ENCODE data around the gene TMEM134. TPM values are rescaled to one million over a fixed set of nuclear protein-coding genes. Genes with fewer than 3 reads are reported as not detected.
A peak's percentile ranks its signal among the peaks of the same experiment; 100 is the strongest.

The TMEM134 gene
- total and polyA plus RNA-seq, 8 donors = 45.1 to 93.4 (median 61.5) TPM

- FAIRE-seq (no peak), ATAC-seq (no peak), DNase-seq (peak in 2 of 6 donors; percentile 43 to 77)
- no peaks in the 10 kb centered on the region for H3K9me3 ChIP-seq
- intact Hi-C loops (cut with DNase I) = no loop called here
- 86 to 94% methylated on average over 15 to 17 of the region's 17 CpGs for WGBS, 2 donors
- H3K4me3 ChIP-seq = no peak overlapping the region
- no peak overlapping the region for H3K27ac ChIP-seq
- no peak for TF ChIP-seq CTCF (IDR thresholded peaks at IDR 0.05)
- no peaks in the 10 kb centered on the region for H3K27me3 ChIP-seq
- peaks cover 0 to 10% (median 5%) of the 10 kb centered on the region in 3 donors for H3K4me1 ChIP-seq
- no peaks in the 10 kb centered on the region for H3K36me3 ChIP-seq
Measured at GRCh38 chr11:67440229-67441097, 28.6 kb downstream of the TMEM134 start.

GRCh38 chr11:67439321-67440228 lies 29.5 kb downstream of the TMEM134 start:
- no peak overlapping the region for H3K4me3 ChIP-seq
- WGBS, 2 donors = 81 to 84% methylated on average over 31 of the region's 31 CpGs
- peaks cover 0 to 2% (median 0%) of the 10 kb centered on the region in 3 donors for H3K36me3 ChIP-seq
- no peaks in the 10 kb centered on the region for H3K27me3 ChIP-seq
- intact Hi-C loops (cut with DNase I) = loop anchor here in 1 of 3 donors (10.0 kb wide), 1 partner anchor 55 kb away; no protein-coding TSS in a partner anchor
- FAIRE-seq = no peak
- peaks cover 0 to 10% (median 5%) of the 10 kb centered on the region in 3 donors for H3K4me1 ChIP-seq
- peak in 3 of 6 donors; percentile 53 to 76 (median 62) for DNase-seq
- no peak for ATAC-seq
- H3K9me3 ChIP-seq = no peaks in the 10 kb centered on the region
- H3K27ac ChIP-seq = no peak overlapping the region
- TF ChIP-seq CTCF (IDR thresholded peaks at IDR 0.05) = no peak

- 84 to 86% methylated on average over 40 to 41 of the region's 41 CpGs for WGBS, 2 donors
- no peak for ATAC-seq
- H3K36me3 ChIP-seq = peaks cover 0 to 8% (median 5%) of the 10 kb centered on the region in 3 donors
- no peaks in the 10 kb centered on the region for H3K9me3 ChIP-seq
- H3K4me1 ChIP-seq = peaks cover 0 to 7% (median 5%) of the 10 kb centered on the region in 3 donors
- H3K27ac ChIP-seq = no peak overlapping the region
- H3K4me3 ChIP-seq = peak overlapping the region in 1 of 4 donors; percentile 12
- peak in 3 of 6 donors; percentile 51 to 80 (median 56) for DNase-seq
- no peaks in the 10 kb centered on the region for H3K27me3 ChIP-seq
- intact Hi-C loops (cut with DNase I) = loop anchor here in 1 of 3 donors (10.0 kb wide), 1 partner anchor 56 kb away; no protein-coding TSS in a partner anchor
- no peak for FAIRE-seq
- TF ChIP-seq CTCF (IDR thresholded peaks at IDR 0.05) = no peak
Measured at GRCh38 chr11:67438158-67438902, 30.7 kb downstream of the TMEM134 start.

GRCh38 chr11:67437809-67438157 lies 31.3 kb downstream of the TMEM134 start:
- peaks cover 0 to 13% (median 10%) of the 10 kb centered on the region in 3 donors for H3K36me3 ChIP-seq
- no peak for DNase-seq
- H3K27ac ChIP-seq = no peak overlapping the region
- H3K4me1 ChIP-seq = peaks cover 0 to 7% (median 5%) of the 10 kb centered on the region in 3 donors
- peak overlapping the region in 1 of 4 donors; percentile 12 for H3K4me3 ChIP-seq
- H3K9me3 ChIP-seq = no peaks in the 10 kb centered on the region
- 79 to 81% methylated on average over 3 of the region's 3 CpGs for WGBS, 2 donors
- ATAC-seq = no peak
- H3K27me3 ChIP-seq = no peaks in the 10 kb centered on the region
- TF ChIP-seq CTCF (IDR thresholded peaks at IDR 0.05) = no peak
- FAIRE-seq = no peak
- intact Hi-C loops (cut with DNase I) = loop anchor here in 1 of 3 donors (10.0 kb wide), 1 partner anchor 57 kb away; no protein-coding TSS in a partner anchor

All from pancreas (tissue), 10 donors.